Measurements from ENCODE around the gene CBARP. TPM values are rescaled to one million over a fixed set of nuclear protein-coding genes. Genes with fewer than 3 reads are reported as not detected.

Gene CBARP
- total RNA-seq, 1 experiment from 2014 or later, result 13.3 TPM

- H3K9me3 ChIP-seq (ENCODE audit: low read depth, low read length, poor library complexity, severe bottlenecking), result no peaks in the 10 kb centered on the region
- intact Hi-C loops (cut with micrococcal nuclease; ENCODE audit: unreplicated experiment), result loop anchor here (1.0 to 10.0 kb wide), 3 partner anchors 93 to 316 kb away; partner anchors contain the start of gene MBD3
- H3K36me3 ChIP-seq (ENCODE audit: insufficient read depth, low read length, poor library complexity, severe bottlenecking), result peaks cover 17% of the 10 kb centered on the region
- POLR2A ChIA-PET (ENCODE audit: low non-redundant PET), result interaction anchor here (0.6 kb wide), 1 partner anchor 212 kb away, joined by 3 read pairs; no protein-coding TSS in a partner anchor
- DNase-seq (ENCODE audit: low spot score), result no peak
- no peak overlapping the region for H3K4me3 ChIP-seq (ENCODE audit: low read depth, low read length, poor library complexity, severe bottlenecking)
- H3K27me3 ChIP-seq (replicated peaks; ENCODE audit: insufficient read depth, low read depth, low read length, poor library complexity), result no peaks in the 10 kb centered on the region
- no TSS peak for BruUV-seq (replicated peaks)
- CTCF ChIA-PET, result interaction anchor here (0.6 to 2.0 kb wide), 7 partner anchors 13 to 104 kb away, joined by 3 to 10 read pairs (median 6); no protein-coding TSS in a partner anchor
- H3K27ac ChIP-seq (ENCODE audit: low read depth, low read length, poor library complexity, severe bottlenecking), result no peak overlapping the region
- no peak for TF ChIP-seq EZH2 (IDR thresholded peaks at IDR 0.05; ENCODE audit: borderline replicate concordance, low read depth, low read length, poor library complexity, severe bottlenecking)
- TF ChIP-seq, protein P1, sequence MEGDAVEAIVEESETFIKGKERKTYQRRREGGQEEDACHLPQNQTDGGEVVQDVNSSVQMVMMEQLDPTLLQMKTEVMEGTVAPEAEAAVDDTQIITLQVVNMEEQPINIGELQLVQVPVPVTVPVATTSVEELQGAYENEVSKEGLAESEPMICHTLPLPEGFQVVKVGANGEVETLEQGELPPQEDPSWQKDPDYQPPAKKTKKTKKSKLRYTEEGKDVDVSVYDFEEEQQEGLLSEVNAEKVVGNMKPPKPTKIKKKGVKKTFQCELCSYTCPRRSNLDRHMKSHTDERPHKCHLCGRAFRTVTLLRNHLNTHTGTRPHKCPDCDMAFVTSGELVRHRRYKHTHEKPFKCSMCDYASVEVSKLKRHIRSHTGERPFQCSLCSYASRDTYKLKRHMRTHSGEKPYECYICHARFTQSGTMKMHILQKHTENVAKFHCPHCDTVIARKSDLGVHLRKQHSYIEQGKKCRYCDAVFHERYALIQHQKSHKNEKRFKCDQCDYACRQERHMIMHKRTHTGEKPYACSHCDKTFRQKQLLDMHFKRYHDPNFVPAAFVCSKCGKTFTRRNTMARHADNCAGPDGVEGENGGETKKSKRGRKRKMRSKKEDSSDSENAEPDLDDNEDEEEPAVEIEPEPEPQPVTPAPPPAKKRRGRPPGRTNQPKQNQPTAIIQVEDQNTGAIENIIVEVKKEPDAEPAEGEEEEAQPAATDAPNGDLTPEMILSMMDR (conservative IDR thresholded peaks at IDR 0.05; ENCODE audit: low read depth, low read length), result no peak
- peaks cover 16% of the 10 kb centered on the region for H3K4me1 ChIP-seq (ENCODE audit: insufficient read depth, low read length, poor library complexity, severe bottlenecking)
Observed at GRCh38 chr19:1278713-1279660, 41.2 kb upstream of the CBARP start.

DNA sequence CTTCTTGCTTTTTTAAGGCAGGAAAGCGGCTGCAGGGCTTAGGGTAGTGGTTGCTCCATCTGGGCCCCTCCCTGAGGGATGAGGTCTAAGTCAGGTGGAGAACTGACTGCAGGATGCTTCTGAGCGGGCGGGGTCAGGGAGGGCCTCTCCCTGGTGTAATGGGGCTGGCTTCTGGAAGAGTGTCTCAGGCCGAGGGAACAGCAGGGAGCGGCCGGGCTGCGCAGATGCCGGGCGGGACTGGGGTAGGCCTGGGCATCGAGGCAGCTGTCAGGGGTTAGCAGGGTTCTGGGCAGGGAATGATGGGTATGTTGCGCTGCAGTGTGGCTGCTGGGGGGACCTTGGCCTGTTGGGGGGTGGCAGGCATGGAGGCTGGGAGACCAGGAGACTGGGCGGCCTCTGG is 40.3 kb upstream of the CBARP start:
- no TSS peak for BruUV-seq (replicated peaks)
- no peaks in the 10 kb centered on the region for H3K27me3 ChIP-seq (replicated peaks; ENCODE audit: insufficient read depth, low read depth, low read length, poor library complexity)
- TF ChIP-seq EZH2 (IDR thresholded peaks at IDR 0.05; ENCODE audit: borderline replicate concordance, low read depth, low read length, poor library complexity, severe bottlenecking), result no peak
- TF ChIP-seq, protein P1 (conservative IDR thresholded peaks at IDR 0.05; ENCODE audit: low read depth, low read length), result no peak
- H3K36me3 ChIP-seq (ENCODE audit: insufficient read depth, low read length, poor library complexity, severe bottlenecking), result peaks cover 26% of the 10 kb centered on the region
- no peaks in the 10 kb centered on the region for H3K9me3 ChIP-seq (ENCODE audit: low read depth, low read length, poor library complexity, severe bottlenecking)
- POLR2A ChIA-PET (ENCODE audit: low non-redundant PET), result no interaction called here
- no peak overlapping the region for H3K4me3 ChIP-seq (ENCODE audit: low read depth, low read length, poor library complexity, severe bottlenecking)
- peaks cover 24% of the 10 kb centered on the region for H3K4me1 ChIP-seq (ENCODE audit: insufficient read depth, low read length, poor library complexity, severe bottlenecking)
- no peak overlapping the region for H3K27ac ChIP-seq (ENCODE audit: low read depth, low read length, poor library complexity, severe bottlenecking)
- CTCF ChIA-PET, result interaction anchor here (2.0 kb wide), 1 partner anchor 105 kb away, joined by 6 read pairs; no protein-coding TSS in a partner anchor
- intact Hi-C loops (cut with micrococcal nuclease; ENCODE audit: unreplicated experiment), result loop anchor here (10.0 kb wide), 2 partner anchors 167 to 317 kb away; partner anchors contain the start of gene MBD3
- DNase-seq (ENCODE audit: low spot score), result no peak

DNA sequence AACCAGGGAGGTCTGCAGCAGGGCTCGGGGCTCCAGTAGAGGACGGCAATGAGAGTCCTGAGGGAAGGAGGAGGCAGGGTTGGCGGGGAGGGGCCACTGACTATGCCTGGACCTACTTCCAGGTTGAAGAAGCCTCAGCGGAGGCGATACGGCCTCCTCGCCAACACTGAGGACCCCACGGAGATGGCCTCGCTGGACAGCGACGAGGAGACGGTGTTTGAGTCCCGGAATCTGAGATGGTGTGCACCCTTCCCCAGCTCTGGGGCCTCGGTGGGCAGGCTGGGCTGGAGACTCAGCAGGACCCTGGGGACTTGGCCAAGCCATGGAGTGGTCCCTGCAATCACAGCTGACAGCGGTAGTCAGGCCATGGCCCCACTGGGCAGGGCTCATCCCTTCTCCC is 39.3 kb upstream of the CBARP start:
- Histone ChIP-seq H3K9me3 (ENCODE audit: low read depth, low read length, poor library complexity, severe bottlenecking) (no peaks in the 10 kb centered on the region), H3K36me3 (ENCODE audit: insufficient read depth, low read length, poor library complexity, severe bottlenecking) (peaks cover 36% of the 10 kb centered on the region), H3K27me3 (replicated peaks; ENCODE audit: insufficient read depth, low read depth, low read length, poor library complexity) (no peaks in the 10 kb centered on the region), H3K27ac (ENCODE audit: low read depth, low read length, poor library complexity, severe bottlenecking) (peak overlapping the region; percentile 99), H3K4me1 (ENCODE audit: insufficient read depth, low read length, poor library complexity, severe bottlenecking) (peaks cover 34% of the 10 kb centered on the region), H3K4me3 (ENCODE audit: low read depth, low read length, poor library complexity, severe bottlenecking) (peak overlapping the region; percentile 69)
- DNase-seq (ENCODE audit: low spot score), result no peak
- CTCF ChIA-PET, result no interaction called here
- BruUV-seq (replicated peaks), result no TSS peak
- TF ChIP-seq, protein P1 (conservative IDR thresholded peaks at IDR 0.05; ENCODE audit: low read depth, low read length), result no peak
- intact Hi-C loops (cut with micrococcal nuclease; ENCODE audit: unreplicated experiment), result loop anchor here (10.0 kb wide), 2 partner anchors 168 to 318 kb away; partner anchors contain the start of gene MBD3
- POLR2A ChIA-PET (ENCODE audit: low non-redundant PET), result no interaction called here
